ENCODE measurements around the gene PIM3.

PIM3 gene

GRCh38 chr22:49958931-49959781 lies 1.4 kb upstream of the PIM3 start:
- peak overlapping the region; percentile 41; the same call in 1 of the 2 replicates for H3K4me3 ChIP-seq (ENCODE audit: control insufficient read depth, low read depth, low read length)
- no peak for DNase-seq (ENCODE audit: low read depth)
- TF ChIP-seq CTCF (IDR thresholded peaks at IDR 0.05; ENCODE audit: control insufficient read depth, insufficient read depth, low read depth, low read length, missing control alignments): no peak

GRCh38 chr22:49959782-49960158 lies 802 bp upstream of the PIM3 start:
- TF ChIP-seq CTCF (IDR thresholded peaks at IDR 0.05; ENCODE audit: control insufficient read depth, insufficient read depth, low read depth, low read length, missing control alignments): no peak
- DNase-seq (ENCODE audit: low read depth): no peak

GRCh38 chr22:49961005-49961600 lies 531 bp downstream of the PIM3 start:
- DNase-seq (ENCODE audit: low read depth): no peak
- peak overlapping the region; percentile 75 for H3K4me3 ChIP-seq (ENCODE audit: control insufficient read depth, low read depth, low read length)
- no peak for TF ChIP-seq CTCF (IDR thresholded peaks at IDR 0.05; ENCODE audit: control insufficient read depth, insufficient read depth, low read depth, low read length, missing control alignments)

More at GRCh38 chr22:49959782-49960158, 802 bp upstream of the PIM3 start:
- peak overlapping the region; percentile 41 for H3K4me3 ChIP-seq (ENCODE audit: control insufficient read depth, low read depth, low read length)

- H3K4me3 ChIP-seq (ENCODE audit: control insufficient read depth, low read depth, low read length): peak overlapping the region; percentile 75
- TF ChIP-seq CTCF (IDR thresholded peaks at IDR 0.05; ENCODE audit: control insufficient read depth, insufficient read depth, low read depth, low read length, missing control alignments): no peak
- no peak for DNase-seq (ENCODE audit: low read depth)
These were observed 1.0 kb downstream of the PIM3 start for GRCh38 chr22:49961601-49962011.

- DNase-seq (ENCODE audit: low read depth): peak; percentile 74
- peak overlapping the region; percentile 75 for H3K4me3 ChIP-seq (ENCODE audit: control insufficient read depth, low read depth, low read length)
- TF ChIP-seq CTCF (IDR thresholded peaks at IDR 0.05; ENCODE audit: control insufficient read depth, insufficient read depth, low read depth, low read length, missing control alignments): no peak
These were observed 1.6 kb downstream of the PIM3 start for GRCh38 chr22:49962012-49962750.

GRCh38 chr22:49962751-49963646 lies 2.4 kb downstream of the PIM3 start:
- DNase-seq (ENCODE audit: low read depth): no peak
- TF ChIP-seq CTCF (IDR thresholded peaks at IDR 0.05; ENCODE audit: control insufficient read depth, insufficient read depth, low read depth, low read length, missing control alignments): no peak
- H3K4me3 ChIP-seq (ENCODE audit: control insufficient read depth, low read depth, low read length): peak overlapping the region; percentile 75

All from AG09309 (cell line).